A673 (cell line): ENCODE results near the gene DUOXA1.

Source experiments
- CTCF ChIP-seq: fragments of 300-800, 200-600 bp; sonication (generic); conservative IDR thresholded peaks from 2 replicates; pipeline ENCODE4 v1.5.1; 2017; ENCODE audit warnings: low read depth, mild to moderate bottlenecking, antibody characterized with exemption, low read length, moderate library complexity, mixed read lengths
- EZH2 ChIP-seq: fragments of 200-600 bp; sonication (generic); IDR thresholded peaks from 2 replicates; pipeline ENCODE4 v1.6.1; 2017; ENCODE audit warnings: borderline replicate concordance, low read depth, mild to moderate bottlenecking, mixed read lengths, antibody characterized with exemption, low read length; ENCODE audit not compliant: poor library complexity, severe bottlenecking

- TF ChIP-seq CTCF (no peak), EZH2 (no peak)
Observed at GRCh38 chr15:45150997-45151396, 21.3 kb upstream of the DUOXA1 start.
